ENCODE measurements around the gene NFATC2.
"Not testable (repeated sequence)": the region's sequence is repeated elsewhere in the genome, so short reads cannot be mapped to it uniquely, and the experiment has no call there.

The NFATC2 gene

DNA sequence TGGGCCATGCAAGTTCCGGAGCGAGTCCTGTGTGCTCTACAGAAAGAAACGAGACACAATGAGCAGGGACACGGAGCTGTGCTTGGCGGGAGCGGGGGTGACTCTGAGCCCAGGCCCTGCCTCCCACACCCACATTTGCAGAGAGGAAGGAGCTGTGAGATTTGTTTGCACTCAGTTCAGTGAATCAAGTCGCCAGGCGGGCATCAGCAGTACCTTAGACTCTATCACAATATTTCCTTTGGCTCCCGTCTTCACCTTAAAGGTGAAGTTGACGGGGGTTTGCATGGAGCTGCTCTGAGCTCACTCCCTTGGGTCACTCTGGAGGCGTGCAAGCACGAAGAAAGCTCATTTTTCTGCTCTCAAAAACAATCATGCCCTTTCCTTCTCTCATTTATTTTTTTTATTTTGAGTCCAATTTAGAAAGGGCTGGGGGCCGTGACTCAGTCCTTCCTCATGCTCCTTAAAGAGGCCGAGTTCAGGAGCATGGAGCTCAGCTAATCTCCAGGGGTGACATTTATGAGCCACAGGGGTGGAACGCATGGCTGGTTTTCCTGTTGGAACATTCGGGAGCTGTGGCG lies 188.2 kb downstream of the NFATC2 start:
- no peak for DNase-seq (ENCODE audit: low read depth)

GRCh38 chr20:51353491-51353890 lies 189.0 kb downstream of the NFATC2 start:
- no peak for DNase-seq (ENCODE audit: low read depth)

DNA sequence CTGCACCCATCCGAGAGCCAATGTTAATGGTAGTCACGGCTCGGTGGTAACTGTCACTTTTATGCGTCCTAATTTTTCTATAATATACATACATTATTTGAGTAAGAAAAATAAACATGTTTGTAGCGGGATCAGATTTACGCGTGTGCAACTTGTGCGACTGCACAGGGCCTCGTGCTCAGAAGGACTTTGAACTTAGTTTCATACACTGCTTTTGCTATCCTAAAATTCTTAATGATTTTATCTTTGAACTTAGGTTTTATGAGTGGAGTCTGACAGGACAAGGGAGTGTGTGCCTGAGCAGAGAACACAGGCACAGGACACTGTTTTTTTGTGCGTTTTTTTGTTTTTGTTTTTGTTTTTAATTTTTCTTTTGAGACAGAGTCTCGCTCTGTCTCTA lies 189.7 kb downstream of the NFATC2 start:
- no peak for DNase-seq (ENCODE audit: low read depth)

DNA sequence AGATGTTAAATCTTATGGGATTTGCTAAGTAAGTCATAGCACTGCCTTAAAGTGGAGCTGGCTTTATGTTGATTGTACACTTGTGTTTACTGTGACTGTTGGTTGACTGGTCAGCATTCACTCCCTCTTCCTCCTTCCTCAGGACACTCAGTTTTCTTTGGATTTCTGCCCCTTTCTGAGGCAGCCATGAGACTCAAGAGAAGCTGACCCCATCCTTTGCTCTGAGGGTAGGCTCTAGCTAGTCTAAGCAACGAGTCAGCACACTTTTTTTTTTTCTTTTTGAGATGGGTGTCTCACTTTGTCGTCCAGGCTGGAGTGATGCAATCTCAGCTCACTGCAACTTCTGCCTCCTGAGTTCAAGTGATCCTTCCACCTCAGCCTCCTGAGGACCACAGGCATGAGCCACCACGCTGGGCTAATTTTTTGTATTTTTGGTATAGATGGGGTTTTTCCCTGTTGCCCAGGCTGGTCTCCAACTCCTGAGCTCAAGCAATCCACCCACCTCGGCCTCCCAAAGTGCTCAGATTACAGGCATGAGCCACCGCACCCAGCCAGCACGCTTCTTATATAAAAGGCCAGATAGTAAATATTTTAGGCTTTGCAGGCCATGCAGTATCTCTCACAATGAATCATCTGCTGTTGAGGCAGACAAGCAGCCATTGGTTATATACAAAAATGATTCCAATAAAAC lies 191.4 kb downstream of the NFATC2 start:
- DNase-seq (ENCODE audit: low read depth) = peak; percentile 71

GRCh38 chr20:51348876-51349275 lies 193.6 kb downstream of the NFATC2 start:
- no peak for DNase-seq (ENCODE audit: low read depth)

DNA sequence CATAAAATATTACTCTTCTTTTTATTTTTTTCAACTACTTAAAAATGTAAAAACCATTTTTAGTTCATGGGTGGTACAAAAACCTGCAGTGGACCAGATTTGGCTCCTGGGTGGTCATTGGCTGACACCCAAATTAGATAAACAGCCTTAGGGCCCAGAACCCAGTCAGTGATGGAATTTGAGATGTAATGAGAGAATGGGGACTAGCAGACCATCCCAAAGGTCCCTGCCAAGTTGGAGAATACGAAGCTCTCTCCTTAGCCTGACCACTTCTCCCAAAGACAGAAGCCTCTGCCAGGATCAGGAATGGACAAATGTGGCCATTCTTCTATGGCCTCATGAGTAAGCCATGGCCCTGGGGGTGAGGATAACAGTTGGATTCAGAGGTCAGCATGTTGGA lies 194.7 kb downstream of the NFATC2 start:
- DNase-seq (ENCODE audit: low read depth) = no peak

- peak; percentile 76 for DNase-seq (ENCODE audit: low read depth)
Measured at GRCh38 chr20:51346686-51347485, 195.6 kb downstream of the NFATC2 start.

DNA sequence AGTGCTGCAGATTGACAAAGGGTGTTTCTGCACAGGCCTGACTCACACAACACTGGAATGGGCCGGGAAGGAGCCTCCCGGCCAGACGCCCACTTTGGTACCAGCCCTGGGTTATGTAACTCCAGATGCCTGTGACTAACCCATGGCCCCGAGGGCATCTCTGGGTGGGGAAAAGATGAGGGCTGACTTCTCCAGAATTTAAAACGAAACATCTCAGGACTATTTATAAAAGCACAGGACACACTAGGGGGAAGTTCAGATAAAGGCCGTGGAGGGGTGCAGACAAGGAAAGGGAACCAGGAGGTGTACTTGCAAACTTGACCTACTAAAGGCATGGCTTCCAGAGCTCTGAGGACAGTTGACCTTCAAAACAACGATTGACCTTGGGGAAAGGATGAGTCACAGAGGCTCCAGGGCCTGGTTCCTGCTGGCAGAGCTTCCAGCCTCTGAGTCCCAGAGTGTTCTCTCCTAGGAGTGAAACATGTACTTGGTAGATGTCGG lies 196.9 kb downstream of the NFATC2 start:
- peak; percentile 71 for DNase-seq (ENCODE audit: low read depth)

GRCh38 chr20:51343802-51344201 lies 198.7 kb downstream of the NFATC2 start:
- DNase-seq (ENCODE audit: low read depth) = not testable (repeated sequence)

DNA sequence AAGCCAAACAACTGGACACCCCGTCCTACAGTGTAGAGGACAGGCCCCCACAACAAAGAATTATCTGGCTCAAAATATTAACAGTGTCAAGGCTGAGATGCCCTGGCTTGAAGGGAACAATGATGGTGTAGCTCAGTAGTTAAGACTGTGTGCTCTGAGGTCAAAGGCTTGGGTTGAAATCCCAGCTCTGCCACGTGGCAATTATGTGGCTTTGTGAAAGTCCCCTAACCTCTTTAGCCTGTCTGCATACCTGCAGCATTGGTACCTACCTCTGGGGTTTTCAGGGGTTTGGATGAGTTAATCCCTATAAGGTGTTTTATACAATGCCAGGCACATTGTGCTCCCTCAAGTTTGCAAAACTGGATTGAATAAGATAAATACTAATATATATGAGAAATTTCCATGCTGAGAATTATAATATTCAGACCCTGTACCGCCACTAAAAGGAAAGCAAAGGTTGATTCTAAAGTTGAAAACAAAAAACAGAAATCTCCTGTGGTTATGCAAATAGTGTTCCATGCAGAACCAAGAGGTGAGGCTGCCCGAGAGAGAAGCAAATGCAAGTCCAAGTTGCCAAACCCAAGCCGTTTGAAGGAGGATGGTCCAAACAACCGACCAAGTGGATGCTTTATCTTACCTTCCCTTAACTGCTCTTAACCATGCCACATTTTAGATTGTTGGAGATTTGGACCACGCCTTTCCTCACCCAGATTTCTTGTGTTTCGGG lies 199.8 kb downstream of the NFATC2 start:
- no peak for DNase-seq (ENCODE audit: low read depth)

DNA sequence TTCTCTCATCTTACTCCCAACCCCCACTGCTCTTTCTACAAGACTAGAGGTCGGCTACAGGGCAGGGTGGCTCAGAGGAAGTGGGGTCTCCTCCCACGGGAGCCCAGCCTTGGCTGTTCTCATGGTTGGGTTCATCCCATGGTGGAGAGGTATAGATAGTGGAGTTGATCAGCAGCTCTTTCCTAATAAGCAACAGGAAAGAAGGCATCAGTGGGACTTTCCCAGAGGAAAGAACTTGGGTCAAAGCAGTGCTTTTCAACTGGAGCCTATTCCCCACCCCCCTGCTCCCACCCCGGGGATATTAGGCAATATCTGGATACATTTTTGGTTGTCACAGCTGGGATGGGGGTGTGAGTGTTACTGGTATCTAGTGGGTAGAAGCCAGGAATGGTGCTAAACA lies 200.9 kb downstream of the NFATC2 start:
- peak; percentile 47 for DNase-seq (ENCODE audit: low read depth)

GRCh38 chr20:51340451-51340840 lies 202.1 kb downstream of the NFATC2 start:
- DNase-seq (ENCODE audit: low read depth) = no peak

DNA sequence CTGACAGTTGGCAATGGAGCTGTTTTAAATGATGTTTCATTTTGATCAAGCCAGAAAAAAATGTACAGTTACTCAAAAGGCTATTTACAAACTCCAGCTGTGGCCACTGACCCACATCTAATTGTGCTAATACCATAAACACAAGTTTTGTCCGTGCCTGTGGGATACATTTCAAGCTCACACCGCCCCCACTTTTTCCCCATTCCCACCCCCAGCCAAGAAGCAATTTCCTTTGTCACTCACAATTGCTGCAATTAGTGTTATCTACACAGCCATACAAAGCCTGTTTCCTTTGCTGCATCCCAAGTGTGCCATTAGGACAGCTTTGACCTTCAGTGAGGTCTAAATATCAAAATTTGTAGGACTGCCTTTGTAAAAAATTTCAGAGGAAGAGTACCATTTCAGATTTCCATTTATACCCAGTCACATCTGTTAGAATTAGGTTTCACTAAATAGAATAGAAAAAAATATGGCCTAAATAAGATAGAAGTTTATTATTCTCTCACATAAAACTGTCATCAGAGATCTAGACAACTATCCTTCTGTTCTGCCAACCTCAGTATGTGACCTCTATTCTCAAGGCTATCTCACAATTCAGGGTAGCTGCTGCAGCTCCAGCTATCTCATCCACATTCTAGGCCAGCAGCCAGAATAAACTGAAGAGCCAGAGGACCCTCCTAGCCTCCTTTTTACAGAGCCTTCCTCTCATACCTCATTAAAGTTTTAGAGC lies 202.6 kb downstream of the NFATC2 start:
- DNase-seq (ENCODE audit: low read depth) = peak; percentile 69

DNA sequence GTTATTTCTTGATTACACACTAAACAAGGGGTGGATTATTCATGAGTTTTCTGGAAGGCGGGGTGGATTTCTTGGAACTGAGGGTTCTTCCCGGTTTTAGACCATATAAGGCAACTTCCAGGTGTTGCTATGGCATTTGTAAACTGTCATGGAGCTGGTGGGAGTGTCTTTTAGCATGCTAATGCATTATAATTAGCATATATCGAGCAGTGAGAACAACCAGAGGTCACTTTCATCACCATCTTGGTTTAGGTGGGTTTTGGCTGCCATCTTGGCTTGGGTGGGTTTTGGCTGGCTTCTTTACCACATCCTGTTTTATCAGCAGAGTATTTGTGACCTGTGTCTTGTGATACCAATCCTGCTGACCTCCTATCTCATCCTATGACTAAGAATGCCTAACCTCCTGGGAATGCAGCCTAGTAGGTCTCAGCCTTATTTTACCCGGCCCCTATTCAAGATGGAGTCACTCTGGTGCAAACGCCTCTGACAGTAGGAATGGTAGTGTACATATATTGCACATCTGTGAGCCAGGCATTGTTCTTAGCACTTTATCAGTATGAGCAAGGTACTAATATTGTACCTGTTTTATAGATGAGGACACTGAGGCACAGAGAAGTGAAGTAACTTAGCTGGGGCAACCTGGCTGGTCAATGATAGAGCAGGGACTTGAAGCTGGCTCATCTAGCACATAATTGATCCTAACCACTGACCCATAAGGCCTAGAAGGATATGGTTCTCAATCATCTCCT lies 203.7 kb downstream of the NFATC2 start:
- peak; percentile 54 for DNase-seq (ENCODE audit: low read depth)

- no peak for DNase-seq (ENCODE audit: low read depth)
Measured at GRCh38 chr20:51337126-51337805, 205.3 kb downstream of the NFATC2 start.
